ENCODE results near the gene PRDX2.
"Not testable (repeated sequence)": the region's sequence is repeated elsewhere in the genome, so short reads cannot be mapped to it uniquely, and the experiment has no call there.

The PRDX2 gene

DNA sequence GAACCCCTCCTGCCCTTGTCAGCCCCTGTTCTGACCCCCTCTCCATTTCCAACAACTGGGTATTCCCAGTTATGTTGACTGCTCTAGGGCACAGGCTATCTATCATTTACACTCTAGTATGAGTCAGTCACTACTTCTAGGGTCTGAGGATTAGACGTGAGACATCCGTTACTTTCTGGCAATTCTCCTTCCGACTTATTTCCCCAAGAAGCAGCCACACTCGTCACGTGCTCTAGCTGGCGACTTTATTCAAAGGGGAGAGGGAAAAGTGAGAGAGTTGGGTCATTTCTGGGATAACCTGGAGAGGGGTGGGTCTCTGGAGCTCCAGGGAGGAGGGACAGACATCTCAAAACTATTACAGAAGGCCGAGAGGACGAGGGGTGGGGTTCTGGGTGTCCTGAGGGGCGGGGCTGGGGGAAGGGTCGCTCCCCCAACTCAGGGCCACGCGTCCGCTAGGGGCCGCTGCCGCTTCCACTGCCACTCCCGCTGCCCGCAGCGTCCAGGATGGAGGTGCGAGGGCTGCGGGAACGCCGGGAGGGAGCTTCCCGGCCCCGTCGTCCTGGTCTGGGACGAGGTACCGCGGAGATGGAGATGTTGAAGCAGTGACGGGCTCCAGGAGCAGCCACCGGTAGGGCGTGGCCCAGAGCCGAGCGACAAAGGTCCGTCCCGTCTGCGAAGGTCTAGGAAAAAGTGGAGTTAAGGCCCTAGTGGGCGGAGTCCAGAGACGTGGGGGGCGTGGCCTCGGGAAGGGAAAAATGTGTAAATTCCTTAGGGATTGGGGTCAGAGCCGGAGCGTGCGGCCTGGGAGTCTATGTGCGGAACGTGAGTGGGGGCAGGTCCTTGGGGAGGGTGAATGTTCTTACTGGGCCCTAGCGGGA lies 23.9 kb upstream of the PRDX2 start:
- no peak for DNase-seq

DNA sequence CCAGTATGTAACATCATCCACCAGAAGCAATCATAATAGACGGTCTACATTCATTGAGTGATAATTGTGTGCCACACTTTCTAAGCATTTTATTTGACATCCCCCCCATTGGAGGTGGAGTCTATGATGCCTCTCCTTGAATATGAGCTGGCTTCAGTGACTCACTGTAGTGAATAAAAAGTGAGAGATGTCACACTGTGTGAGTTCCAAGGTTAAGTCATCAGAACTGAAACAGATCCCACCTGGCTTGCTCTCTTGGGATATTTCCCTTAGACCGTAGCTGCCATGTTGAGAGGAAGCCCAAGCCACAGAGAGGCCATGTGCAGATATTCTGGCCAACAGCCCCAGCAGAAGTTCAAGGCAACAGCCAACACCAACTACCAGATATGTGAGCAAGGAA lies 20.2 kb upstream of the PRDX2 start:
- no peak for DNase-seq

DNA sequence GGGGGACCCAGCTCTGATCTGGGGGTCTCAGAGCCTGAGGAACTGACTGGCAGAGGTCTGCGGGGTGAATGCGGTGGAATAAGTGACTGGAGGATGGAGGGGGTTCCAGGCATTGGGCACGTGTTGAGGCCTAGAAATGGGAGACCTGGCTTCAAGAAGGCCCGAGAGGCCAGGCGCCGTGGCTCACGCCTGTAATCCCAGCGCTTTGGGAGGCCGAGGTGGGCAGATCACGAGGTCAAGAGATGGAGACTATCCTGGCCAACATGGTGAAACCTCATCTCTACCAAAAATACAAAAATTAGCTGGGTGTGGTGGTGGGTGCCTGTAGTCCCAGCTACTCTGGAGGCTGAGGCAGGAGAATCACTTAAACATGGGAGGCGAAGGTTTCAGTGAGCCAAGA lies 16.2 kb upstream of the PRDX2 start:
- not testable (repeated sequence) for DNase-seq

DNA sequence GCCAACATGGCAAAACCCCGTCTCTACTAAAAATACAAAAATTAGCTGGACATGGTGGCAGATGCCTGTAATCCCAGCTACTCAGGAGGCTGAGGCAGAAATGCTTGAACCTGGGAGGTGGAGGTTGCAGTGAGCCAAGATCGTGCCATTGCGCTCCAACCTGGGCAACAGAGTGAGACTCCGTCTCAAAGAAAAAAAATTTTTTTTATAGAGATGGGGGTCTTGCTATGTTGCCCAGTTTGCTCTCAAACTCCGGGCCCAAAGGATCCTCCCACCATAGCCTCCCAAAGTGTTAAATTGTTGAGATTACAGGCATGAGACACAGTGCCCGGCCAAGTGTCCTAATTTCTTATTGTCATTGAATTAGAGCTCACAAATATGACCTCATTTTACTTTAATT lies 15.6 kb upstream of the PRDX2 start:
- DNase-seq: not testable (repeated sequence)

DNA sequence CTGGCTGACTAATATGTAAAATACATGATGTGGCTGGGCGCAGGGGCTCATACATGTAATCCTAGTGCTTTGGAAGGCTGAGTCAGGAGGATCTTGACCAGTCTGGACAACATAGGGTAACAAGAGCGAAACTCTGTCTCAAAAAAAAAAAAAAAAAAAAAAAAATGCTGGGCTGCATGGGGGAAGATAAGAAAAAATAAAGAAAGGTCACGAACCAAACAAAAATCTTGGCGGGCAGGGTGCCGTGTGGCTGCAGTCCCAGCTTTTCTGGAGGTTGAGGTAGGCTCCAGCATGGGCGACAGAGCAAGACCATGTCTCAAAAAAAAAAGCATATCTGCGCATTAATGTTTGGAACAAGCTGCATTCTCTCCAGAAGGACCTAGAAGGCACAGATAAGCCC lies 13.5 kb upstream of the PRDX2 start:
- no peak for DNase-seq

DNA sequence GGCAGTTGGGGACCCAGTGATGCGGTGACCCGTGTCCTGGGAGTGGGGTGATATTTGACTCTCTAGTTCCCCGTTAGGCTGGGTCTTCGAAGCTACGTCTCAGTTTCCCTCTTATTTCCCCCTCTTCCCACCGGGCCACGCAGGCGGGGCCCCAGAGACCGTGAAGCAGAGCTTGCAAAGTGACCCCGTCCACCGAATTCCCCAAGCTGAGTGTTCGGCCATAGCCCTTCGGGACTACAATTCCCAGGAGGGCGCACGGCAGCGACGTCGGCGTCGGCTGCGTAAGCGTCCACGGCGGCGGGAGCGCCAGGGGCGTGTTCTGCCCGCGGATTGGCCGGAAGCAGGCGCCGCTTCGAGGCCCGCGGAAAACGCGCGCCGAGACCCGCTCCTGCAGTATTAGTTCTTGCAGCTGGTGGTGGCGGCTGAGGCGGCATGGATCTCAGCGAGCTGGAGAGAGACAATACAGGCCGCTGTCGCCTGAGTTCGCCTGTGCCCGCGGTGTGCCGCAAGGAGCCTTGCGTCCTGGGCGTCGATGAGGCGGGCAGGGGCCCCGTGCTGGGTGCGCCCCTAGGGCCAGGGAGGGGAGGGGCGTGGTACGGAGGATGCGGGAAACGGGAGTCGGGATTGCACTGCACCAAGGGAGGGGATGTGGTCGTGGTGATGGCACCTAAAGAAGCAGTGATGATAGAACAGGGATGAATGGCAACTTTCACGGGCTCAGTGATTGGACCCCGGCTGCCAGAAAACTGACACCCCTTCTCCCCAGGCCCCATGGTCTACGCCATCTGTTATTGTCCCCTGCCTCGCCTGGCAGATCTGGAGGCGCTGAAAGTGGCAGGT lies 4.9 kb upstream of the PRDX2 start, which contains the start of gene RNASEH2A:
Gene RNASEH2A (plus strand): TSS at position 343 of the 840 bp plus-strand sequence. CDS start 90 bp downstream, at position 433.
- DNase-seq: peak; percentile 76

DNA sequence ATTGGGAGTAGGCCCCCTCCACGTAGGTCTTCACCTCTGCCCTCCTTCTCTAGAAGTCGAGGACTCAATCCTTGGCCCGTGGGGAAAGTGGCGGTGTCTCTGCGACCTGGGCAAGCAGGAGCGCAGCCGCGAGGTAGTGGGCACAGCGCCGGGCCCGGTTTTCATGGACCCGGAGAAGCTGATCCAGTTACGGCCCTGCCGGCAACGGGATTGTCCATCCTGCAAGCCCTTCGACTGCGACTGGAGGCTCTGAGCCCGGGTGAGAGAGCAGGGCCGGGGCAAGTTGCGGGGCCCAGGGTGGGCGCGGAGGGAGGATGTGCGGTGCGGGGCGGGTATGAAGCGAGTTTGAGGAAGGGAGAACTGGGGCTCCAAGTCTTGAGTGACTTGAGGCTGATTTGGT lies 2.5 kb upstream of the PRDX2 start:
- DNase-seq: no peak

DNA sequence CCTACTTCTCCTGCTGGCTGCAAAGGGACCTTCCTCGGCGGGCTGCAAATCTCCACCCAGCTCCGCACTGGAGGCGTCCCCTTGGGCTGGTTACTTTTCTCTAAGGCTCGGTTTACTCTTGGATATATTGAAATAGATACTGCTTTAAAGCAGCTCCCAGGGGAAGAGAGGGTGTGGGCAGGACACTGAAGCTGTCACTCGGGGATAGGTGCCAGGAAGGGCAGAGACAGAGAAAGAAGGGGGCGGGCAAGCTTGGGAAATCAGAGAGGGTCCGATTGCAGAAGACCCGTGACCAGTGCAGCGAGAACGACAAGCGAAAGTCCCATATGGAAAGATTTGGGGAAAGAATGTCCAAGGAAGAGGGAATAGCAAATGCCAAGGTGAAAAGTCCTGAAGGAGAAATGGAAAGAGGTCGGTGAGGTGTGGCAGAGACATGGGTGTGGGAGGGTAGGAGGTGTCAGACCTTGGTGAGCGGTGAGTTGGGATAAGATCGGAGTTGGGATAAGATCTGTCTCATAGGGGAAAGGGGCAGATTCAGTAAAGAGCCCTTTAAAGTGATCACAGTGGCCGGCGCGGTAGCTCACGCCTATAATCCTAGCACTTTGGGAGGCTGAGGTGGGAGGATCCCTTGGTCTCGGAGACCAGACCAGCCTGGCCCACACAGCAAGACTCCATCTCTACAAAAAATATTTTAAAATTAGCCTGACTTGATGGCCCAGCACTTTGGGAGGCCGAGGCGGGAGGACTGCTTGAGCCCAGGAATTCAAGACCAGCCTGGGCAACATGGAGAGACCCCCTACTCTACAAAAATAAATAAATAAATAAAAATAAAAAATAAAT lies 887 bp upstream of the PRDX2 start:
- no peak for DNase-seq

DNA sequence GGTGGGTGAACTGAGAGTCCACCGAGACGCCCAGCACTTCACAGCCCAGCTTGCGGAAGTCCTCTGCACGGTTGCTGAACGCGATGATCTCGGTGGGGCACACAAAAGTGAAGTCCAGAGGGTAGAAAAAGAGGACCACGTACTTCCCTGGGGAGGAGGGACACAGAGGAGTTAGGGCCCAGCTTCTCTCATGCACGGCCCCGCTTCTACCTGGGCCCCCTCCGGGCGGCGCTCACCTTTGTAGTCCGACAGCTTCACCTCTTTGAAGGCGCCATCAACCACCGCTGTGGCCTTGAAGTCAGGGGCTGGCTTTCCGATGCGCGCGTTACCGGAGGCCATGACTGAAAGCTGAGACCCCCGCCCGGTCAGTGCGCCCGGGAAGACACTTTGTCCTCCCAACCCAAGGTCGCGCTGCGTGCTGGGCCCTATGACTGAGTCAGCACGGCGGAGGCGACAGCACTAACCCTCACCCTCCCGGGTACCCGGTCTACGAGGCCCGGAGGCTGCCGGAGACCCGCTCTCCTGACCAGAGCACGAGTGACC lies 606 bp downstream of the PRDX2 start:
- DNase-seq: no peak

DNA sequence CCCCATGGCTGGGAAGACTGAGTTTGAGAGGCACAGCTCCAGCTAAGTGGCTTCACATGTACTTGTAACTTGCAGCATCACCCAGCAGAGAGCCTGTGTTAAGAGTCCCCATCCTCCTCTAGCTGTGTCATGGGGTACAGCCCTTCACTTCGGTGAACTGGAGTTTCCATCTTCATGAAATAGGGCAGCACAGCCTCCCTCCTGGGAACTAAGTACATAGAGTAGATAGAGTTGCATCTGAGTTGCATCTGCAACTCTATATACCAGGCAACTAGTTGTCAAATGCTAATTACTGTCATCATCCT lies 1.2 kb downstream of the PRDX2 start:
- DNase-seq: no peak

DNA sequence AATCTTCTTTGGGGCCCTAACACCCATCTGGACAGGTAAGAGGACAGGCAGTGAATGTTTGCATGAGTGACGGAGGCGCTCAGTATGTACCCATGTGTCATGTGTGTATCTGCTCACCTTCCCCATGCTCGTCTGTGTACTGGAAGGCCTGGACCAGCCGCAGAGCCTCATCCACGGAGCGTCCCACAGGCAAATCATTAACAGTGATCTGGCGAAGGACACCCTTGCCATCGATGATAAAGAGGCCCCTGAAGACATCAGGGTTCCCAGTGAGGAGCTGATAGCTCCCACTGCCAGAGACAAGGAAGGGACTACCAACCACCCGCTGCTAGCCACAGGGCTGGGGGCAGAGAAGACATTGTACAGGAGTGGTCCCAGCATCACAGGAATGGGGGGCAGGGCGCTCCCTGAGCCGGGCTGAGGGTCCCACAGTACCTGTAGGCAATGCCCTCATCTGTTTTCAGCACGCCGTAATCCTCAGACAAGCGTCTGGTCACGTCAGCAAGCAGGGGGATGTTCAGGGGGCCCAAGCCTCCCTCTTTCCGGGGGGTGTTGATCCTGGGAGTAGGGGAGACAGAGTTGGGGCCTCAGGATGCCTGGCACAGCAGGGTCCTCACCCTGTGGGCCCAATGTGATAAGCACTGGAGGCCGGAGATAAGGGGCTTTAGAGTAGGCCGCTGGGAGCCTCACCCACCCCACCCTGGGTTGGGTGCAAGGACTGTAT lies 1.7 kb downstream of the PRDX2 start:
- DNase-seq: no peak

DNA sequence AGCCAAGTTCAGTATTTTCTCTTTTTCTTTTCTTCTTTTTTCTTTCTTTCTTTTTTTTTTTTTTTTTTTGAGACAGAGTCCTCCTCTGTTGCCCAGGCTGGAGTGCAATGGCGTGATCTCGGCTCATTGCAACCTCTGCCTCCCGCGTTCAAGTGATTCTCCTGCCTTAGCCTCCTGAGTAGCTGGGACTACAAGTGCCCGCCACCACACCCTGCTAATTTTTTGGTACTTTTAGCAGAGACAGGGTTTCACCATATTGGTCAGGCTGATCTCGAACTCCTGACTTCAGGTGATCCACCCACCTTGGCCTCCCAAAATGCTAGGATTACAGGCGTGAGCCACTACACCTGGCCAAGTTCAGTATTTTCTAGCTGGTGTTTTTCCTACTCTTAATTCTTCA lies 4.0 kb downstream of the PRDX2 start:
- DNase-seq: not testable (repeated sequence)

DNA sequence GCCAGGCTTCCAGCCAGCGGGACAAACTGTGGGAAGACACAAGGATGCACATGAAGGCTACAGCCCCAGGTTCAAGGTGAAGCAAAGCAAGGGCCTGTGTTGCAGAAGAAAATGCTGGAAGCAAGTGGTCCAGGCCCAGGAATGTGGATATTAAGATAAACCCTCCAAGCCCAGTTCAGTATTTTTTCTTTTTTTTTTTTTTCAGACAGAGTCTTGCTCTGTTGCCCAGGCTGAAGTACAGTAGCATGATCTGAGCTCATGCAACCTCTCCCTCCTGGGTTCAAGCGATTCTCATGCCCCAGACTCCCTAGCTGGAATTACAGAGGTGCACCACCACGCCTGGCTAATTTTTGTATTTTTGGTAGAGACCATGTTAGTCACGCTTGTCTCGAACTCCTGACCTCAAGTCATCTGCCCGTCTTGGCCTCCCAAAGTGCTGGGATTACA lies 4.4 kb downstream of the PRDX2 start:
- DNase-seq: no peak

DNA sequence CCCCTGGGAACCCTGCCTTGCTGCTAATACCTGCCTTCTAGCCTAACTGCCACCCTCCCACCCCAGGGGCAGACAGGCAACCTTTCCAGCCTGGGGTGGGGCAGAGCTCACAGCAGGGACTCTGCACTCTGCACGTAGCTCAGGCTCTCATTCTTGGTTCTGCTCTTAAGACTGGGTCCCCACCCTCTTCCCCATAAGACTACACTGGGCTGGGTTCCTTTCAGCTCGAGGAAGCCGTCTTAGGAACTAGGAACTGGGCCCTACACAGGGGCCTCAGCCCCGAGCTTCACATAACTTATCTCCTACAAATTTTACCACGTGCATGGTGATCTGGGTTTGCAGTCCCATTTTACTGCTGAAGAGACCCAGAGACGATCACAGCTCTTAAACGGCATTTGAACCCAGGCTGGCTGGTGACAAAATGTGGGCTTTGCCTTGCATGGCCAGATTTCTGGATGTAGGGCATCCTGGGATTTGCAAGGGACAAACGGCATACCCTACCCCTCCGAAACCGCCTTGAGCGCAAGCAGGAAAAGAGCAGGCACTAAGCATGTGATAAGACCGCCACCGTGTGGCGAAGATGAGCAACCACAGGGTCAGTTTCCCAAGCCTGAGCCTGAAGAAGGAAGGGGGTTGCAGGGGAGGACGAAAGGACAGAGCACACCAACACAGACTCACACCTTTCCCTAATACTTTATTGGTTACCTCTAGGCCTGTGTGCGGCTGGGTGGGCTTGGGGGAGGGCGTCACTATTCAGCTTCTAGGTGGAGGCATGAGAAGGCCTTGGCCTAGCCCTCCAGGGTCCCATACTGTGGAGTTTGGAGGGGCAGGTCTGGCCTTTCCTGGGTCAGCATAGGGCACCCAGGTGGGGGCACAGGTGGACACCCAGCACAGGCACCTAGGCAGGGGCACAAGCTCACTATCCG lies 5.2 kb downstream of the PRDX2 start:
- peak; percentile 52 for DNase-seq

DNA sequence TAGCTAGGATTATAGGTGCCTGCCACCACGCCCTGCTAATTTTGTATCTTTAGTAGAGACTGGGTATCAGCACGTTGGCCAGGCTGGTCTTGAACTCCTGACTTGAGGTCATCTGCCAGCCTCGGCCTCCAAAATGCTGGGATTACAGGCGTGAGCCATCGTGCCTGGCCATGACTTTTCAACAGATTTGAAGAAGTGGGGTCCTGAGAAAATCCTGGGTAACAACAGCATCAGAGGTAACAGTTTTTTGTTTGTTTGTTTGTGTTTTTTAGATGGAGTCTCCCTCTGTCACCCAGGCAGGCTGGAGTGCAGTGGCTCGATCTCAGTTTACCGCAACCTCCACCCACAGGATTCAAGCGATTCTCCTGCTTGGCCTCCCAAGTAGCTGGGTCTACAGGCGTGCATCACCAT lies 6.6 kb downstream of the PRDX2 start:
- no peak for DNase-seq

DNA sequence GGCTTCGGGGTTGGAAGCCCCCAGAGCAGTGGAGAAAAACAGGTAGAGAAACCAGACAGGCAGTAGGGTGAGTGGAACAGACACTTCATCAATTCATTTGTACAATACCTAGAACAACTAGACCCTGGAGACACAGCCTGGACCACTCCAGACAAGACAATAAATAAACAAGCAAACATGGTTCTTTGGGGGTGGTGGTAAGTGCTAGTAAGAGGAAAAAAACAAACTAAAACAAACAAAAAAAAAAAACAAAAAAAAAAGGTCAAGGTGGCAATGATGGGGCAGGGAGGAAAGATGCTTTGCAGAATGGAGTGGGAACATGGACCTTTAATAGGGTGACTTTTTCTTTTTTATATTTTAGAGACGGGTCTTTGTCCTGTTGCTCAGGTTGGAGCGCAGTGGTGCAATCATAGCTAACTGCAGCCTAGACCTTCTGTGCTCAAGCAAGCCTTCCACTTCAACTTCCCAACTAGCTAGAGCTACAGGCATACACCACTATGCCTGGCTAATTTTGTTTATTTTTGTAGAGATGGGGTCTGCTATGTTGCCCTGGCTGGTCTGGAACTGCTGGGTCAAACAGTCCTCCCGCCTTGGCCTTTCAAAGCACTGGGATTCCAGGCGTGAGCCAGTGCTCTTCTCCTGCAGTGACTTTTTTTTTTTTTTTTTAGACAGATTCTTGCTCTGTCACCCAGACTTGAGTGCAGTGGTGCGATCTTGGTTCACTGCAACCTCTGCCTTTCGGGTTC lies 7.2 kb downstream of the PRDX2 start:
- DNase-seq: no peak

DNA sequence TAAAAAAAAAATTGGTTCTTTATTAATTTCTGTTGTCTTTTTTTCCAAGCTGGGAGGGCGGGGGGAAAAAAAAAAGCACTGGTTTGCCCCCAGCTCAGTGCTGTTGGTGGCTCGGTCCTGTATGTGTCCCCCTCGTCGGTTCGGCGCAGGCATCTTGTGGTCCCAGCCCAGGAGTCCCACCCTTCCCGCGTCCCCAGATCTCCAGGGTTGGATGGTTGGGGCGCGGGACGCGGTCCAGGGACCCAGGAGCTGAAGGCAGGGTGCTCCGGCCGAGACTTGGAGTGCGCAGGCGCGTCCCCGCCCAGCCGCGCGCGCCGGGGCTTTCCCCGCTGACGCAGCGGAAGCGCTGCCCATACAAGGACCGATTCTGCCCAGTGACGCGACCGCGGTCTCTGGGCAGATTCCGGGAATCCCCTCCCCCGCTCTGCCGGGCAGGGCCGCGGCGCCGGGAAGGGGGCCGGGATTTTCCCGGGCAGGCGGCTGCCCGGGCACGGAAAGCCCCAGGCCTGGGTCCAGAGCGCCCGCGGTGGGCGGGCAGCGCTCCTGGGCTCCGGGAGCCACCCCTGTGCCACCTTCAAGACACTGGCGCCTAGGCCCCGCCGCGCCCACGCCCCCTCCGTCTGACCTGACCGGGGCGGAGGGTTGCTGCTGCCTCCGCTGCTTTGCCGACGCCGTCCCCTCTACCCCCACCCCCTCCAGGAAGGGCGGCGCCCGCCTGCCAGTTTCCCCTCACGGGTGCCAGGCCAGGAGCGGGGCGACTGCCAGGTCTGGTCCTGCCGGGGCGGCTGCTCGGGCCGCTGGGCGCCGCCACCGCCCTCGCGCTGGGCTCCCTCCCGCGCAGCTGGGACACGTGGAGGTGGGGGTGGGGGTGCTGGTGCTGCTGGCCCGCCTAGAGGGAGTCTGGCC lies 8.1 kb downstream of the PRDX2 start:
- peak; percentile 65 for DNase-seq

DNA sequence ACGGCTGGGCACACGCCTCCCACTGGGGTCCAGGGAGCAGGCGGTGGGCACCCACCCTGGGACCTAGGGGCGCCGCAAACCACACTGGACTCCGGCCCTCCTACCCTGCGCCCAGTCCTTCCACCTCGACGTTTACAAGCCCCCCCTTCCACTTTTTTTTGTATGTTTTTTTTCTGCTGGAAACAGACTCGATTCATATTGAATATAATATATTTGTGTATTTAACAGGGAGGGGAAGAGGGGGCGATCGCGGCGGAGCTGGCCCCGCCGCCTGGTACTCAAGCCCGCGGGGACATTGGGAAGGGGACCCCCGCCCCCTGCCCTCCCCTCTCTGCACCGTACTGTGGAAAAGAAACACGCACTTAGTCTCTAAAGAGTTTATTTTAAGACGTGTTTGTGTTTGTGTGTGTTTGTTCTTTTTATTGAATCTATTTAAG lies 8.7 kb downstream of the PRDX2 start:
- DNase-seq: no peak

Measured in NCI-H345 (cell line).